ENCODE data around the gene PDIA6. TPM values are rescaled to one million over a fixed set of nuclear protein-coding genes. Genes with fewer than 3 reads are reported as not detected.

Gene PDIA6
- total RNA-seq, 2 donors from 2014 or later: 113 to 141 TPM

DNA sequence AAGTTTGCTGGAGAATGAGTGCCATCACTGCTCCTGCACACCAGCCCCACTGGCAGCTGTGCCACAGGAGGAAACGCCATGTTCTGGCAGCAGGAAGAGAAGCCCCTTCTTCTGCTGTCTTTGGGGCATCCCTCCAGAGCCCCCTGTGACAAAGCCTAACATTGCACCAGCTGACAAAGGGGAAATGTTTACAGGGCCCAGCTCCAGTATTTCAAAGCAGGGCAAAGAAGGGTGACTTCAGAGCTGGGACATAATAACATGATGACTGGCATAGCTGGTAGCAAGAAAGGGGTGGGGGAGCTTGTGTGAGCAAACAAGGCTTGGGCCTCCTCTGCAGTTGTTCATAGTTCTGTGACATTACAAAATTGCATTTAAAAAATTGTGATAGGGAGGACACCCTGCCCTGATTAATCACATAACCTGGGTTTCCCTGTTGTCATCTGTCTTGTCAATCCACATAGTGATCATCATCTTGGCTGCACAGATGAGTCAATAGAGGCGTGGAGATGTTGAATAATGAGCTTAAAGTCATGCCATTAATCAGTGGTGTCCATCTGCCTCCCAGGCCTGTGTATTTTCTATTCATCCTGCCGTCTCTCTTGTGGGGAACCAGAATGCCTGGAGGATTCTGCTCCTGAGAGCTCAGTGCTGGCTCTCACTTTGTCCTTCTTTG is 29.1 kb upstream of the PDIA6 start:
- Histone ChIP-seq H3K4me1 (peaks cover 8% of the 10 kb centered on the region), H3K27ac (no peak overlapping the region), H3K36me3 (replicated peaks in 1 of 2; ENCODE audit: insufficient read depth in 1 of 2, low read depth in 2 of 2) (no peaks in the 10 kb centered on the region), H3K27me3 (no peaks in the 10 kb centered on the region), H3K9me3 (peaks cover 0 to 7% (median 0%) of the 10 kb centered on the region in 3 donors), H3K4me3 (no peak overlapping the region)
- TF ChIP-seq, protein P1, sequence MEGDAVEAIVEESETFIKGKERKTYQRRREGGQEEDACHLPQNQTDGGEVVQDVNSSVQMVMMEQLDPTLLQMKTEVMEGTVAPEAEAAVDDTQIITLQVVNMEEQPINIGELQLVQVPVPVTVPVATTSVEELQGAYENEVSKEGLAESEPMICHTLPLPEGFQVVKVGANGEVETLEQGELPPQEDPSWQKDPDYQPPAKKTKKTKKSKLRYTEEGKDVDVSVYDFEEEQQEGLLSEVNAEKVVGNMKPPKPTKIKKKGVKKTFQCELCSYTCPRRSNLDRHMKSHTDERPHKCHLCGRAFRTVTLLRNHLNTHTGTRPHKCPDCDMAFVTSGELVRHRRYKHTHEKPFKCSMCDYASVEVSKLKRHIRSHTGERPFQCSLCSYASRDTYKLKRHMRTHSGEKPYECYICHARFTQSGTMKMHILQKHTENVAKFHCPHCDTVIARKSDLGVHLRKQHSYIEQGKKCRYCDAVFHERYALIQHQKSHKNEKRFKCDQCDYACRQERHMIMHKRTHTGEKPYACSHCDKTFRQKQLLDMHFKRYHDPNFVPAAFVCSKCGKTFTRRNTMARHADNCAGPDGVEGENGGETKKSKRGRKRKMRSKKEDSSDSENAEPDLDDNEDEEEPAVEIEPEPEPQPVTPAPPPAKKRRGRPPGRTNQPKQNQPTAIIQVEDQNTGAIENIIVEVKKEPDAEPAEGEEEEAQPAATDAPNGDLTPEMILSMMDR (IDR thresholded peaks at IDR 0.05): no peak
- no peak for TF ChIP-seq POLR2A (IDR thresholded peaks at IDR 0.05)
- DNase-seq (no peak), ATAC-seq (no peak)
- 59 to 61% methylated on average over 3 of the region's 3 CpGs for WGBS, 2 donors
- intact Hi-C loops (cut with DNase I): no loop called here

DNA sequence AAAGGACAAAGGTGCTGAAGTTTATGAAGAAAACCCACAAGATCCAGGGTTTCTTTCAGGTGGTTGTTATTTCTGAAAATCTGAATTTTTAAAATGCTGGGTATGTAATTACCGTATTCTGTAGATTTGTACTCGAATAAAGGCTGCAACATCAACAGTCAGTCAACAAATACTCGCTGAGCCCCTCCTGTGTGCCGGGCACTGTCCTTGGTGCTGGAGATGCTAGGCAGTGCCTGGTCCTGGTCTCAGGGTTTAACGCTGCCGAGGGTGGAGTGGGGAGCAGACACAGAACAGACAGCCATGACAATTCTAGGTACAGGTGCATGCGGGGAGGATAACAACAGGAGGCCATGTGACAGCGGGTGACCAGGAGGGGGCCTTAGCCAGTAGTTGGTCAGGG is 27.2 kb upstream of the PDIA6 start:
- Histone ChIP-seq H3K27ac (no peak overlapping the region), H3K4me1 (peaks cover 14% of the 10 kb centered on the region), H3K9me3 (peaks cover 0 to 7% (median 0%) of the 10 kb centered on the region in 3 donors), H3K27me3 (no peaks in the 10 kb centered on the region), H3K36me3 (replicated peaks in 1 of 2; ENCODE audit: insufficient read depth in 1 of 2, low read depth in 2 of 2) (no peaks in the 10 kb centered on the region), H3K4me3 (no peak overlapping the region)
- ATAC-seq: no peak
- no peak for DNase-seq
- 42 to 45% methylated on average over 8 of the region's 8 CpGs for WGBS, 2 donors
- no peak for TF ChIP-seq POLR2A (IDR thresholded peaks at IDR 0.05)
- TF ChIP-seq, protein P1 (IDR thresholded peaks at IDR 0.05): no peak
- intact Hi-C loops (cut with DNase I): no loop called here

DNA sequence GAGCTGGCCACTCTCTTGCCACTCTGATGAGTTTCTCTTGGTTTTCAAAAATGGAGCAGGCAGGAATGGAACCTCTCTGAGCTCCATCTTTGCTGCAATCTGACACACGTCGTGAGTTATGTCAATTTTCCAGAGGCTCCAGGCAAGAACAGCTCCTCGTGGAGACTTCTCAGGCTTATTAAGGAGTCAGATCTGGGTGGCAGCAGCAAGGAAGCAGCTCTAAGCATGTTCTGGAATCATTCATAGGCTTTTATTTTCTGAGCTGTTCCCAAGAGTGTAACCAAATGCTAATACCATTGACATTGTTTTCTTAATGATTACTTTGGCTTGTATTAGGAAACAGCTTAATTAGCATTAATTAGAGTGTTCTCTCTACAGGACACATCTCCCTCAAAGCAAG is 26.1 kb upstream of the PDIA6 start:
- intact Hi-C loops (cut with DNase I): no loop called here
- 23 to 54% methylated on average over 3 of the region's 3 CpGs for WGBS, 2 donors
- Histone ChIP-seq H3K4me1 (peaks cover 7% of the 10 kb centered on the region), H3K4me3 (no peak overlapping the region), H3K27me3 (no peaks in the 10 kb centered on the region), H3K27ac (no peak overlapping the region), H3K9me3 (peaks cover 0 to 7% (median 0%) of the 10 kb centered on the region in 3 donors), H3K36me3 (replicated peaks in 1 of 2; ENCODE audit: insufficient read depth in 1 of 2, low read depth in 2 of 2) (no peaks in the 10 kb centered on the region)
- DNase-seq (no peak), ATAC-seq (no peak)
- TF ChIP-seq POLR2A (IDR thresholded peaks at IDR 0.05): no peak
- TF ChIP-seq, protein P1 (IDR thresholded peaks at IDR 0.05): no peak

DNA sequence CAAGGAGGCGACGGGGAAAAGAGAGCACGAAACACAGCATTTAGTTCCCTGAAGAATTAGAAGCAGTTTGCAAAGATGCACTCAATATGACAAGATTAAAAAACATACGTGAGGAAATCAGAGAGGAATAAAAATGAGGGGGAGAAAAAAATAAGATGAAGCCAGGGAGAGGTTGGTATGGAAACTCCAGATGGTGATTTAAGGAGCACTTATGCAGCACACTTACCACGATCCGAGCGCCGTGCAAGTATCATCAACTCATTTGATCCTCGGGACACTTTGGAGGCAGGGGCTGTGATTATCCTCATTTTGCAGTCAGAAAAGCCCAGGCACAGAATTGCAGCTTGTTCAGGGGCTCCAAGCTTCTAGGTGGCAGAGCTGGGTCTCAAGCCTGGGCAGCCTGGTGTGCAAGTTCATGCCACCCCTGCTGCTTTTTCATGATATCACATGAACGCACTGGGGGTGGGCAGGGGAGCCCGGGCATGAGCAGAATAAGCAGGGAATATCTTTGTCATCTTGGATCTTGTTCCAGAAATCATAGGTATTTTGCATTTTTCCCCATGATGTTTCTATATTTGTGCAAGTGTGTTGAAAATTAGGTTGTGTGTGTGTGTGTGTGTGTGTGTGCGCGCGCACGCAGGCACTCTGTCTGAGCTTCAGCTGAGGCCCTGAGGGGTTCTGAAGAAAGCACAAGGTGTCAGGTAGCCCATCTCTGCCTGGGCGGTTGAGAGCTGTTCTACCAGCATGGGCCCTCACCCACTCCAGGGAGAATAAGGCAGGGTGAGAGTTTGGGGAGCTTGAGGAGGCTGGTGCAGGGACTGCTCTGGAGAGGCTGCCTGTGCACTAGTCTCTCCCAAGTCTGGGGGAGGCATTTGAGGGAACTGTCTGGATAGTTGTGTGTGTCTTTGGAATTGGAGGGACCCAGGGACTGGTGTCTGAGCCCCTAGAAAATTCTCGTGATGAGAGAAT is 25.0 kb upstream of the PDIA6 start:
- WGBS, 2 donors: 64 to 66% methylated on average over 17 of the region's 17 CpGs
- Histone ChIP-seq H3K4me3 (no peak overlapping the region), H3K9me3 (peaks cover 0 to 7% (median 0%) of the 10 kb centered on the region in 3 donors), H3K4me1 (peaks cover 8% of the 10 kb centered on the region), H3K27ac (no peak overlapping the region), H3K27me3 (no peaks in the 10 kb centered on the region), H3K36me3 (replicated peaks in 1 of 2; ENCODE audit: insufficient read depth in 1 of 2, low read depth in 2 of 2) (no peaks in the 10 kb centered on the region)
- DNase-seq (no peak), ATAC-seq (no peak)
- no peak for TF ChIP-seq POLR2A (IDR thresholded peaks at IDR 0.05)
- TF ChIP-seq, protein P1 (IDR thresholded peaks at IDR 0.05): no peak
- intact Hi-C loops (cut with DNase I): no loop called here

Measured in body of pancreas (tissue), 4 donors.